Keratinocyte (primary cell): ENCODE data around the gene OXT.

Experiments used
- CTCF ChIP-seq, 3 experiments: IDR thresholded peaks in 1 of 3; conservative IDR thresholded peaks in 1 of 3; optimal IDR thresholded peaks in 1 of 3; 2 replicates in 2 of 3; 3 replicates in 1 of 3; pipeline versions ENCODE3 to v1.5.1; 2011; ENCODE audit warnings: low read length in 3 of 3, mild to moderate bottlenecking in 3 of 3, moderate library complexity in 2 of 3, control low read depth in 1 of 3, inconsistent platforms in 1 of 3; ENCODE audit not compliant: insufficient read depth in 2 of 3; ENCODE audit errors: extremely low read depth in 1 of 3
- EZH2 ChIP-seq: IDR thresholded peaks from one replicate; pipeline ENCODE4 v1.6.1; 2012; ENCODE audit warnings: inconsistent platforms, mild to moderate bottlenecking, low read length, moderate library complexity

- no peak for TF ChIP-seq CTCF (optimal IDR thresholded peaks at IDR 0.05 in 1 of 3, IDR thresholded peaks at IDR 0.05 in 1 of 3, conservative IDR thresholded peaks at IDR 0.05 in 1 of 3; ENCODE audit: extremely low read depth in 1 of 3, insufficient read depth in 2 of 3, low read length in 3 of 3)
- no peak for TF ChIP-seq EZH2
Observed at GRCh38 chr20:3116341-3116740, 44.9 kb downstream of the OXT start.
